HT-29 (cell line): ENCODE results near the gene CEP72. TPM values are rescaled to one million over a fixed set of nuclear protein-coding genes. Genes with fewer than 3 reads are reported as not detected.
"Not testable (repeated sequence)": the region's sequence is repeated elsewhere in the genome, so short reads cannot be mapped to it uniquely, and the experiment has no call there.

Source experiments
- DNase-seq: peaks from one replicate; pipeline ENCODE4 v3.0.0-alpha.2; 2015; ENCODE audit warnings: low spot score
- total RNA-seq: library from RNA; depleted of rRNA; stranded (reverse); fragments of >200 nt; shearing (Covaris generic); gene quantifications from 2 replicates; pipeline ENCODE4 v1.2.3, GENCODE V29; 2014

CEP72 gene
- total RNA-seq, 1 experiment from 2014 or later = 31.5 TPM

DNA sequence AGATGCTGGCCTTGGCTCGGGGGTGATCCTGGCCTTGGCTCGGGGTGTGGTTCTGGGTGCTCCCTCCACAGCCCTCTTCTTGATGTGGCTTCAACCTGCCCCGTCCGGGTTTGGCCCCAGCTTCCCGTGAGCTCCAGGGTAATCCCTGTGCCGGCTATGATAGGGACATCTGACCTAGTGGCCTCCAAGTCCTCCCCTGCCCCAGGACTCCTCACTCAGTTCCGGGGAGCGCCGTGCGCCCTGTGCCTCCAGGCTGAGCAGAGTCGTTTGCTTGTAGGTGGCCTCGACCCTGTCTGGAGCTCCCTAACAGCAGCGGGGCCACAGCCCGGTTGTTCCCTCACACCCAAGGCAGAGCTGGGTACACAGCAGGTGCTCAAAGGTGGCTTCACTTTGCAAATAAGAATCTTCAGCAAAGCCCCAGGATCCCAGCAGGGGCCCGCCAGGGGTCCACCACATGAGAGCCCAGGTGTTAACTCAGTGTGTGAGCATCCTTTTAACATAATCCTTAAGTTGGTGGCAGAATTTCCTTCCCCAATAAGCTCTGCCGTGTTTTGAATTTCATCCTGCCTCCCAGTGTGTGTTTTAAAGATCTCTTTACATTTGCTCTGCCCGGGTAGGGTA is 32.3 kb upstream of the CEP72 start:
- no peak for DNase-seq

DNA sequence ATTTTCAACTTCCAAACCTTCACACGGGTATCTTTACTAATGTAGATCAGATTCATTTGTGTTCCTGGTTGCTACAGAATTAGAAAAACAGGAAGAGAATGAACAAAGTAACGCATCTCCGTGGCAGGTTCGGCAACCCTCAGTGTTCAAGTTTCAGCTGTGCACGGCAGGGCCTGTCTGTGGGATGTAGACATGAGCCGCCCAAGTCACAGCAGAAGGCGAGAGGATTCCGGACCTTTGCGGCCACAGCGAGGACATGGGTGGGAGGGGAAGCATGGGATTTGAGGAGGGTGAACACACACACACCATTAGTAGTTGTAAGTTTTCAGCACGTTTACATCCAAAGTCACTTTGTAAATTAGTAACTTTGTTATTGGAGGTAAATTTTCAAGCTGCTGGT is 31.7 kb upstream of the CEP72 start:
- DNase-seq = no peak

DNA sequence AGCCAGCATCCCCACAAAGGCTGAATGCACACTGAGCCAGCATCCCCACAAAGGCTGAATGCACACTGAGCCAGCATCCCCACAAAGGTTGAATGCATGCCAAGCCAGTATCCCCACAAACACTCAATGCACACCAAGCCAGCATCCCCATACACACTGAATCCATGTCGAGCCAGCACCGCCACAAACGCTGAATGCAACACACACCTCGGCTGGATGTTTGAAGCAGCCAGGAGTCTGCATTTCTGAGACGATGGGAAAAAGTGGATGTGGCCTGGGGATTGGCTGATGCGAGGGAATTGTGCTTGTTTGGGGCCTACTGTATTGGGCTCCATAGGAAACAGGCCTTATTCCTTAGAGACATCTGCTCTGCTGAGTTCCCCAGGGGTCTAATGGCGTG is 30.9 kb upstream of the CEP72 start:
- no peak for DNase-seq

DNA sequence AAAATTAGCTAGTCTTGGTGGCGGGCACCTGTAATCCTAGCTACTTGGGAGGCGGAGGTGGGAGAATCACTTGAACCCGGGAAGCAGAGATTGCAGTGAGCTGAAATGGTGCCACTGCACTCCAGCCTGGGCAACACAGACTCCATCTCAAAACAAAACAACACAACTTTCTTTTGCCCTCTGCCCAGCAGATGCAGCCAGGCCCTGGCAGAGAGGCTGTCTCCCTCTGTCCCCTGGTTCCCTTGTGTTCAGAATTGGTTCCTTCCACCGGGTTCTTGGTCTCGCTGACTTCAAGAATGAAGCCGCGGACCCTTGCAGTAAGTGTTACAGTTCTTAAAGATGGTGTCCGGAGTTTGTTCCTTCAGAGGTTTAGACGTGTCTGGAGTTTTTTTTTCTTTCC is 30.2 kb upstream of the CEP72 start:
- no peak for DNase-seq

DNA sequence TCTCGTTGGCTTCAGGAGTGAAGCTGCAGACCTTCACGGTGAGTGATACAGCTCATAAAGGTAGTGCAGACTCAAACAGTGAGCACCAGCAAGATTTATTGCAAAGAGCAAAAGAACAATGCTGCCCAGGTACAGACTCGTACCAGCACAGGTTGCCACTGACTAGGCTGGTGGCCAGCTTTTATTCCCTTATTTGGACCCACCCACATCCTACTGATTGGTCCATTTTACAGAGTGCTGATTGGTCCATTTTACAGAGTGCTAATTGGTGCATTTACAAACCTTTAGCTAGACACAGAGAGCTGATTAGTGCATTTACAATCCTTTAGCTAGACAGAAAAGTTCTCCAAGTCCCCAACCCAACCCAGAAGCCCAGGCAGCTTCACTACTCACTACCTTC is 29.7 kb upstream of the CEP72 start:
- not testable (repeated sequence) for DNase-seq

DNA sequence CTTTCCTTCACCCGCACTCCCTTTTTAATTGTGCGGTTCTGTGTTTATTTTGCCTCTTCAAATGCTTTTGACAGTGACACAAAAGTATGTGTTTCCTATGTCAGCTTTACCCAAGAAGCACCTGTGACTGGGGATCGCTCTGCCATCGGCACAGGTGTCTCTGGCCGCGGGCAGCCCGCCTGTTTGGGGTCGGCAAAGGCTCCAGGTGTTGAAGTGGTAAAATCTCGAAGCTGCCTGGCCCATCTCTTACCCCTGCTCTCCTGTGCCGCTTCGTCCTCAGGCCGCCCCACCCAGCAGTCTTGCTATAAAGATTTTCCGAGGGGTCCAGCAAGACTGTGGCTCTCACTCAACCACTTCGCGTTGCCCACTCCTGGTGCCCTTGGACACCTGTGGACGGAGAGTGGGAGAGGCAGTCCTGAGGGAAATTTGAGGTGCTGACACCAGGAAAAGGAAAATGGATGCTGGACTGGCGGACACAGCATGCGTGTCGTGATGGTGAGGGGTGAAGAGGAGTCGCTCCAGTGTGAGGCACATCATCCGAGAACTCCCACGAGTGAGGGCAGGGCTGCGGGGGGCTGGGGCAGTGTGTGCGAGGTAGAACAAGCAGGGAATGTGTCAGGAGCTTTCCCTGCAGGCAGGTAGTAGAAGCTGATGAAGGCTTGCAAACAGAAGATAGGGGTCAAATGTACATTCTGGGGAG is 29.1 kb upstream of the CEP72 start:
- DNase-seq = no peak

DNA sequence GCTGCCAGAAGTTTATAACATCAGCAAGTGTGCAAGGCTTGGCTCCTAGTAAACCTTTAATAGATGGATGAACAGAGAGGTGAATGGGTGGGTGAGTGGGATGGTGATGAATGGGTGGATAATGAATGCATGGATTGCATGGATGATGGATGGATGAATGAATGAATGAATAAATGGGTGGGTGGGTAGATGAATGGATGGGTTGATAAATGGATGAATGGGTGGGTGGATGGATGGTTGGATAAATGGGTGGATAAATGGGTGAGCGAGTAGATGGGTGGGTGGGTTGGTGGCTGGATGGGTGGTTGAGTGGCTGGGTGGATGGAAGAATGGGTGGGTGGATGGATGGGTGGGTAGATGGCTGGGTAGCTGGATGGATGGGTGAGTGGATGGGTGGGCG is 28.5 kb upstream of the CEP72 start:
- no peak for DNase-seq

DNA sequence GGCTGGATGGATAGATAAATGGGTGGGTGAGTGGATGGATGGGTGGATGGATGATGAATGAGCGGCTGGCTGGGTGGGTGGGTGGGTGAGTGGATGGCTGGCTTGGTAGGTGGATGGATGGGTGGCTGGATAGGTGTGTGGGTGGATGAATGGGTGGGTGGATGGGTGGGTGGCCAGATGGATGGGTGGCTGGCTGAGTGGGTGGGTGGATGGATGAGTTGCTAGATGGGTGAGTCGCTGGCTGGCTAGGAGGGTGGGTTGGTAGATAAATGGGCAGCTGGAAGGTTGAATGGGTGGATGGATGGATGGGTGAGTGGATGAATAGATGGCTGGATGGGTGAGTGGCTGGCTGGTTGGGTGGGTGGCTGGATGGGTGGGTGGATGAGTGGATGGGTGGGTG is 27.9 kb upstream of the CEP72 start:
- no peak for DNase-seq

DNA sequence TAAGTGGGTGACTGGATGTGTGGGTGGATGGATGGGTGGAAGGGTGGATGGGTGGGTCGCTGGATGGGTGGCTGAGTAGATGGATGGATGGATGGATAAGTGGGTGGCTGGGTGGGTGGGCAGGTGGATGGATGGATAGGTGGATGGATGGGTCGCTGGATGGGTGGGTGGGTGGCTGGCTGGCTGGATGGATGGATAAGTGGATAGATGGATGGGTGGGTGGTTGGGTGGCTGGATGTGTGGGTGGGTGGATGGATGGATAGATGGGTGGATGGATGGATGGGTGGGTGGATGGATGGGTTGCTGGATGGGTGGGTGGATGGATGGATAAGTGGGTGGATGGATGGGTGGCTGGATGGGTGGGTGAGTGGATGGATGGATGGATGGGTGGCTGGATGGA is 27.3 kb upstream of the CEP72 start:
- DNase-seq = no peak

DNA sequence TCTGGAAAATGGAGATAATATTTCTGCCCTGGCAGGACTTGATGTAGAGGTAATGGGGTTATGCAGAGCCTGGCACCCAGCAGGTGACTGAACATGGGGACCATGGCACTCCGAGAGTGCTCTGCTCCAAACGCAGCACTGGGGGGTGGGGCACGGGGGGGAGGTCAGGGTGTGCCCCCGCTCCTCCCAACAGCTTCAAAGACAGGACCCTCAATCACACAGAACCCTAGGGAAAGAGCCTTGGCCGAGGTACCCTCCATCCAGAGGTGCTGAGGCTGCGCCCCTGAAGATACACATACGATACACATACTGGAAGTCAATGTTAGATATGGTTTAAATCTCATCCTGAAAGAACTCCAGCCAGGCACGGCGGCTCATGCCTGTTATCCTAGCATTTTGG is 26.6 kb upstream of the CEP72 start:
- DNase-seq = no peak

DNA sequence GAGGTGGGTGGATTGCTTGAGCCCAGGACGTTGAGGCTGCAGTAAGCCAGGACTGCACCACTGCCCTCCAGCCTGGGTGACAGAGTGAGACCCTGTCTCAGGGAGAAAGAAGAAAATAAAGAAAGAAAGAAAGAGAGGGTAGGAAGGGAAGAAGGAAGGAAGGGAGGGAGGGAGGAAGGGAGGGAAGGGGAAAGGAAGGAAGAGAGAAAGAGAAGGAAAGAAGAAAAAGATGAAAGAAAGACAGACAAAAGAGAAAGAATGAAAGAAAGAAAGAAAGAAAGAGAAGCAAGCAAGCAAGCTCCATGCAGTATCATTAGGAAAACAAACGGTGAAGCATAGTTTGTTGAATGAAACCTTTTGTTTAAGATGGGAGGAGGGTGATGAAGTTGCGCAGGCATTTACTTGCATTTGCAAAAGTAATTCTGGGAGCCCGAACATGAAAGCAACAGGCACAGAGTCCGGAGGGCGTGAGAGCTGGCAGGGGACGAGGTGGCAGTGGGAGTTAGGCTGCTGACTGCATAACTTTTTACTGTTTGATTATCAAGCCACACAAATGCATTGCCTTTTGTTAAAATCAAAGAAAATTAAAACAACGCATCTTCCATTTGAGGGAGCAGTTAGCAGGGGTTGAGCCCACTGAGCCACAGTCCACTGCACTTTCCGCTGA is 26.0 kb upstream of the CEP72 start:
- no peak for DNase-seq

DNA sequence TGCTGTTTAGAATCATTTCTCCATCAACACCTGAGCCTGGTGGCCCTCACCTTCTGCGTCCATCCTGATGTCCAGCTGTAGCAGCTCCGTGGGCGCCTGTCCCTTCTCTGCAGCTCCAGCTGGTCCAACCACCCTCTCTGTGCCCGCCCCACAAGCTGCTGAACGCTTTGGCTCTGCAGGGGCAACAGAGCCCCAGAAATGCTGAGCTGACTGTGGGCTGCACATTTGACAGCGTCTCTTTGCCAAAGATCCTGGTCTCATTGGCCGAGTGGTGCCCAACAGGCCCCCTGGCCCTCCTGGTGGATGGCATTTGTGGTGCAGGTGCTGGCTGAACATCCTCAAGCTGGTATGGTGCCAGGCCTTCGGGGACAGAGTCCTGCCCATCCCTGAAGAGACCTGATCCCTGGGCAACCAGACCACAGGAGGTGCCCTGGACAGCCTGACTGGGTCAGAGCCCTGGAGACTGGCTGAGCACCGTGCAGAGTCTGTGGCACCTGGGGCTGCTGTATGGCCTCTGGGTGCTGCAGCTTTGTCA is 25.3 kb upstream of the CEP72 start:
- peak; percentile 54 for DNase-seq

DNA sequence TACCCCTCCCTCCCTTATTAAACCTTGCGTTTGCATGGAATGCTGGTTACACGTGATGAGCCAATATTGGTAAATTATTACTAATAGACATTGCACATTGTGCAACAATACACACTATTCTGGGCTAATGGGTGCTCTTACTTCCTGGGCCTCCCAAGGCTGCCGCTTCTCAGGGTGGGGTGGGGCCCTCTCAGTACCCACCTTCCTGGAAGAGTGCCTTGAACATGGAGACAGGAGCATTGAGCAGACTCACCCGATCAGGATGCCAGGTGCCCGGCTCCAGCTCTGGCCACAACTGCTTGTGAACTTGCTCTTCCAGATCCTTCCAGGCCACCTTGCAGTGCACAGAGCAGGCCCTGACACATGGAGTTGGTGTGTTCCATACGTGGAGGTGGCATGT is 24.7 kb upstream of the CEP72 start:
- no peak for DNase-seq

DNA sequence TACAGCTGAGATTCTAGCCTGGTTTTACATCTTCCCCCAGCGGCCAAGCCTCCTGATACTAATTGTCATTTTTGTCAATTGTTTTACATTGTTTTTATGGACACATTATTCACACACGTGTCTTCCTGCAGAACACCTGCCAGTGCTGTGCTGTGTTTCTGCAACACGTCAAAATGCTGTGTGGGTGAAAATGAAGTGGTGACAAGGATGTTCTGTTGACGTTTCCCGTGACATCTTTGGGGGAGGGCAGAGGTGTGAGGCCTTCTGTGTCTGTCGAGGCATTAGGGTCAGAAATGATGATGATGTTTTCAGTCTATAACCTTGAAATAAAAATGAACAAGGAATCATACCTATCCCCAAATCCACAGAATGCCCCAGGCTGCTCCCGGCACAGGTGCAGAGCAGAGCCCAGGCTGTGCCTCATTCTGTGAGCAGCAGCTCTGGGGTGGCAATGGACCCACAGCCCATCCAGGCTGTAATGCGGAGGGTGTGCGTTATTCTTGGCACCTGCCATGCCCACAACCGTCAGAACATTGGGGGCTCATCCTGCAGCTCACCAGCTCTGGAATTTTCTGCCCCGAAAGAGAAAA is 23.6 kb upstream of the CEP72 start:
- no peak for DNase-seq

DNA sequence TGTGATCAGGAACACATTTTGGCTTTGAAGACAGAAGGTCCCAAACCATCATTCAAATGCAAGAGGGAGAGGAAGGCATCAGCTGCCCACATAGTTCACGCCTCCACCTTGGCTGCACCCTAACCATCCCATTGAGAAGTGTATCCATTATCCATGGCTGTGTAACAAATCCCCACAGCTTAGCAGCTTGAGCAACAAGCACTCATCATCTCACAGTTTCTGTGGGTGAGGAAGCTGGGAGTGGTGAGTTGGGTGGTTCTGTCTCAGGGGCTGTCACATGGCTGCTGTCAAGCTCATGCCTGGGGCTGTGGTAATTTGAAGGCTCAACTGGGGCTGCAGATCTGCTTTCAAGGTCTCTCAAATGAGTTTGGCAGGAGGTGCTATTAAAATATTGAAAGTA is 23.0 kb upstream of the CEP72 start:
- no peak for DNase-seq

DNA sequence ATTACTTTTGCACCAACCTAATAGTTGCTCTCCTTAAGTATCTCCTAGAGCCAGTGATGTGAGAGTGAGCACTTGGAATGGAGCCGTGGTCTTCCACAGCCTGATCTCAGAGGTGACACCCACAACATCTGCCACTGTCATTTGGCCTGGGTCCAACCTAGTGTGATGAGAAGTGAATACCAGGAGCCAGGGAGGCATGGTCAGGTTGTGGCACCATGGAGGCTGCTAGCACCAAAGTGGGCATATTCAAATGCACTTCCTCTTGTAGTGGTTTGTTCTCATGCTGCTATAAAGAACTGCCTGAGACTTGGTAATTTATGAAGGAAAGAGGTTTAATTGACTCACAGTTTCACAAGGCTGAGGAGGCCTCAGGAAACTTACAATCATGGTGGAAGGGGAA is 22.6 kb upstream of the CEP72 start:
- no peak for DNase-seq

DNA sequence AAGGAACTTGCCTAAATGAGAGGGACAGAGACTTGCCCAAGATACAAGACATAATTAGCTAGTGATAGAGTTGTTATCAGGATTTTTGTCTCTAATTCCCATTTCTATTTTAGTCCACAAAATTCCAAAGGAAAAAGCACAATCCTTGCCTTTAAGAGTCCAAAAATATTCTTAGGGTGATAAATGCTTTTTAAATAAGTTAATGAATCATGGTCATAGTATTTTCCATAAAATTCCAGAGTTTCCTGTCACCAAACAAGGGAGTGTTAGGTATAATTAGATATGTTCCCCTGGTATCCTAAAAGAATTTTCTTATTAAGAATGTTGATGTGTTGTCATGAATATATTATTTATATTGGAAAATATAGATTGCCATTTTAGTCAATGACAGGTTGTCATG is 21.8 kb upstream of the CEP72 start:
- DNase-seq = no peak

DNA sequence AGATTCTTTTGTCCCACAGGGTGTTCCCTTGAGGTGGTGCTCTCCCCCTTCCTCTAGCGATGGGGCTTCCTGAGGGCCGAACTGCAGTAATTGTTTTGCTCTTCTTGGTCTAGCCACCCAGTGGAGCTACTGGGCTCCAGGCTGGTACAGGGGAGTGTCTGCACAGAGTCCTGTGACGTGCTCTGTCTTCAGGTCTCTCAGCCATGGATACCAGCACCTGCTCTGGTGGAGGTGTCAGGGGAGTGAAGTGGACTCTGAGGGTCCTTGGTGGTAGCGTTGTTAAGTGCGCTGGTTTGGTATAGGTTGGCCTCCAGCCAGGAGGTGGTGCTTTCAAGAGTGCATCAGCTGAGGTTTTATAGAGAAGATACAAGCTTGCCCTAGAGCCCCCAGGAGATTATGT is 20.4 kb upstream of the CEP72 start:
- DNase-seq = no peak

DNA sequence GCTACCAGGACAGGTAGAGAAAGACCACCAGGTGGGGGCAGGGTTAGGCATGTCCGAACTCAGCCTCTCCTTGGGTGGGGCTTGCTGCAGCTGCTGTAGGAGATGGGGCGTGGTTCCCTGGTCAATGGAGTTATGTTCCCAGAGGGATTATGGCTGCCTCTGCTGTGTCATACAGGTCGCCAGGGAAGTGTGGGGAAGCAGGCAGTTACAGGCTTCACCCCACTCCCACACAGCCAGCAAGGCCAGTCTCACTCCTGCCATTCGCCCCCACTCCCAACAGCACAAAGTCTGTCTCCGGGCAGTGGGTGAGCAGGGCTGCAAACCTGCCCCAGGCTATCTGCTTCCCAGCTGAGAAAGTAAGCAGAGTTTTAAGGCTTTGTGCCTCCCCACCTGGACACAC is 20.0 kb upstream of the CEP72 start:
- DNase-seq = no peak

DNA sequence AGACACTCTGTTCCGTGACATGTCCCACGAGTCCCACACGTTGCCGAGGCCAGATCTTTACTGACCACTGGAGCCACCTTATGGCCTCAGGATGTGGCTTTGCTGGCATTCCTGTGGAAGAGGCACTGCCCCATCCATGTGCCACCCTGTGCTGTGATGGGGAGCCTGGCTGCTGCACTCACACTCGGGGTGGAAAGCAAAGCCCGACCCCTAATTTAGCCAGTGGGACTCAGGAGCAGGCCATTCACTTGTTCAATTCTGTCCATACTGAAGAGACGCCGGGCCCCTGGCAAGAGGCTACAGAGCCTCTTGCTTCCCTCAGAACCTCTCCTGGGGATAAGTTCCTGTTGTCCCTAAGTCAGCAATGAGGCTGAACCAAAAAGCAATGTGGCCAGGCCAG is 18.6 kb upstream of the CEP72 start:
- DNase-seq = no peak

DNA sequence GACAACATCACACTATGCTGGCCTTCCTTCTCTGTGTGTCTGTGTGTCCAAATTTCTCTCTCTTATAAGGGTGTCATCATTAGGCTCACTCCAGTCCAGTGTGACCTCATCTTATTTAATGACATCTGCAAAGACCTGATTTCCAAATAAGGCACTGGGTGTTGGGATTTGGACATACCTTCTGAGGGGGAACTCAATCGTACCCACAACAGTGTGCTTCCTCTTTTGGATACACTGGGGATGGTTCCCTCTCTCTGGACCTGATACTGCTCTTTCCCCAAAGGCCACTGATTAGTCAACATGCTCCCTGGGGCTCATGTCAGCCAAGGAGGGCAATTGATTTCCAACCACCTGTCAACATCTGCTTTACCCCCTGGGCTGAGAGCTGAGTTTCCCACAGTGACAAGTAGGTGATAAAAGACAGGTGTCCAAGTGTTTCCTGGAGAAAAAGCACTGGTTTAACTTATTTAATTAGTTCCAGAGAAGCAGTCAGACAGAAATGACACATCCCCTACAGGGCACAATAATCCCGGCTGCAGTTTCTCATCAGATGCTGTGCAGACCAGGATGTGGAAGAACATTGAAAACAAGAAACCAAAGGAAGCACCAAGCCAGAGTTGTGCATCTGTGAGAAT is 17.8 kb upstream of the CEP72 start:
- no peak for DNase-seq

DNA sequence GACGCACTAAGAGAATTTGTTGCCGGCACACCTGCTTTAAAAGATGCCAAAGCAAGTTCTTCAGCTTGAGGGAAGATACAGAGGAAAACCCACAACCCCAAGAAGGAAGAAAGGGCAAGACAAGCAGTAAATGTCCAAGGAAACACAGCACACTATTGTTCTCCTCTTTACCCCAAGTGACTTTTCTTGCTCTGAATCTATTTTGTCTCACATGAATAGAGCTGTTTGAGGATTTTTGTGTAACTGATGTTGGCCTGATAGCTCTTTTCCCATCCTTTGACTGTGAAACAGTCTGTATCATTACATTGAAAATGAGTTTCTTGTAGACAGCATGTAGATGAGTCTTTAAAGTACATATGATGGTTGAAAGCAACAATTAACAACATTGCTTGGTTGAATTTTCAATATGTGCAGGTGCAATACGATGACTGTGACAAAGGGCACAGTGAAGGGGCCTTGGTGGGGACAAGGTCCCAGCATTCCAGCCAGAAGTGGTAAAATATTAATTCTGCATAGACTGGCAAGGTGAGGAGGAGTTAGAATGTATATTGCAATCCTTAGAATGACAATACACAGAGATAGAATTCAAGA is 16.8 kb upstream of the CEP72 start:
- no peak for DNase-seq
